GM21390 (cell line): ENCODE data around the gene IGIP.

Experiments used
- ATAC-seq: cut with Tn5 transposase; IDR thresholded peaks from one replicate; pipeline ENCODE4 v1.9.1; 2021; ENCODE audit not compliant: unreplicated experiment

Gene IGIP

DNA sequence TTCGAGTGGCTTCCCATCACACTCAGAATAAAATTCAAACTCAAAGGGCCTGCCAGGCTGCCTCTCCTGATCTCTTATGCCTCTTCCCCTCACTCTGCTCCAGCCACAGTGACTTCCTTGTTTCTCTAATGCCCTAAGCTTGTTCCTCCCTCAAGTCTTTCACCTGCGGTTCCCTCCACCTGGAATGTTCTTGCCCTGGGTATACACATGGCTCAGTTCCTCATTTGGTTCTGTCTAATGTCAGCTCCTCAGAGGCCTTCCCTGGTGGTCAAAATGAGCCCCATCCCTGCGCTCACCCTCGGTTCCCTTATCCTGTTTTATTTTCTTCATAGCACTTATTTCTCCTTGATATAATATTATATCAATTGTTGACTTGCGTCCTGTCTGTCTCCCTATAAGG, 36.5 kb downstream of the IGIP start:
- ATAC-seq = no peak

DNA sequence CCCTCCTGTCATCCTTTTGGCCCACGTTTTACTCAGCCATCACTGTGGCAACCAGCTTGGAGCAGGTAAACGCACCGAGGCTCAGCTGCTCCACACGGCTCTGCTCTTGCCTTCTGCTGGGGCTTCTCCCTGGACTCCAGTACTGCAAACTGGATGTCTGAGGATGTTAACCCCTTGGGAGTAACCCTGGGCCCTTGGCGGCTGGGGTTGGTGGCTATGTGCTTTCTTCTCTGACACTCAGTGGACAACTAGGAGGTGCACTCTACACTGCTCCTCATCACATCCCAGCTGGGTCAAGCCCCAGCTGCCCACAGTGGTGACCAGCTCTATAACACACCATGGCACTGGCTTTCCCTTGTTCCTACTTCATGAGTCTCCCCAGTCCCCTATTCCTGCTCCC, 37.0 kb downstream of the IGIP start:
- ATAC-seq = no peak

DNA sequence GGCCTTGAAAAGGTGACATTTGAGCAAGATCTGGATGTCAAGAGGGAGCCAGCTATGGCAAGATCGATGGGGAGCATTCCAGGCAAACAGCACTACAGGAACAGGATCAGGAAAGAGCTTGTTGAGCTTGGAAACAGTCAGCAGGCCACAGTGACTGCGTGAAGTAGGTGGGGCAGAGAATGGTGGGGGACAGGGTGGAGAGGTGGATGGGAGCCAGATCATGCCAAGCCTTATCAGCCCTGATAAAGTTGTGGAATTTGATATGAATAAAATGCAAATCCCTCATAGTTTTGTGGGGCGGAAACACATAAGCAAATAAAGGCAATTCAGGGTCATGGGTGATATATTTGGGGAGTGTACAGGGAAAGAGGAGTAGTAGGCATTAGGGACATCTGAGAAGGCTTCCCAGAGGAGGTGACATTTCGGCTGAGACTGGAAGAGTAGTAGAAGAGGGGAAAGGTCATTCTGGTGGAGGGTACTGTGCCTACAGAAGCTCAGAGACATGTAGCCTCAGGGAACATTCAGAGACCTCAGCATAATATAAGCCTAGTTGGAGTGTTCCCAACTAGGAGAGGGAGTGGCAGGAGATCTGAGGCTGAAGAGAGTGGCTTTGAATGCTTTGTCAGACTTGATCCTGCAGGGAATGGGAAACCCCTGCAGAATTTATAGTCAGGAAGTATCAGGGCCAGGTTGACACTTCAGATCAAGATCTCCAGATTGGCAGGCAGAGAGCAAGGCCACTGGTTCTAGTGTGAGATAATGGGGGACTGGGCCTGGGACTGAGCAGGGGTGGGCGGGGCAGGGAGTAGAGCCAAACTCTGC, 39.6 kb downstream of the IGIP start:
- ATAC-seq = no peak

DNA sequence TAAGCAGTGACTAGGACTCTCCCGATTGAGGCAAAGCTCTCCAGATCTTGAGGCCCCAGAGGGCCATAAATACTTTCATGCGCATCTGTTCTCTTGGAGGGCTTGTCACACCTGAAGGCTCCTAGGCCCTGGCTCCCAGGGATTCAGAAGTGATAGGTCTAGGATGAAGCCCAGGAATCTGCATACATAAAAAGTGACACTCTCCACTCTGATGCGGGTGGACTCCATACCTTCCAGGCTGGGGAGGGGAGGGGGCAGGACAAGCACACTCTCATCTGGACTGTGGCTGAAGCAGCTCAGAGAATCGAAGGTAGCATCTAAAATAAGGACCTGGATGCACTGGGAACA, 40.2 kb downstream of the IGIP start:
- ATAC-seq = no peak

DNA sequence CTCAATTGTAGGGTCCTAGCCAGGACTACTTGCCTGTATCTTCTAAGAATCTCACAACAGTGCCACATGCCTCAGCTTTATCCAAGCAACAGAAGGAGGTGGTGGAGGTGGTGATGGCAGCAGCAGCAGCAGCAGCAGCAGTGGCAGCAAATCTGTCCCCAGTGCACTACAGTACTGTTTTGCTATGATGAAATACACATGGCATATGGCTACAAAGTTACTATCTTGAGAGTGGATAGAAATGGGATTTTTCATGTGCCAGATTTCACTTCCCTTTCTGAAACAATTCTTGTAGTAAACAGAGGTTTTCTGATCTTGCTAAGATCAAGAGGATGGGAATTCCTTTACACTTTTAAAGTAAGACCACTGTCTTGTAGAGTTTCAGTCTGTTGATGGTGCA, 41.2 kb downstream of the IGIP start:
- ATAC-seq = no peak

DNA sequence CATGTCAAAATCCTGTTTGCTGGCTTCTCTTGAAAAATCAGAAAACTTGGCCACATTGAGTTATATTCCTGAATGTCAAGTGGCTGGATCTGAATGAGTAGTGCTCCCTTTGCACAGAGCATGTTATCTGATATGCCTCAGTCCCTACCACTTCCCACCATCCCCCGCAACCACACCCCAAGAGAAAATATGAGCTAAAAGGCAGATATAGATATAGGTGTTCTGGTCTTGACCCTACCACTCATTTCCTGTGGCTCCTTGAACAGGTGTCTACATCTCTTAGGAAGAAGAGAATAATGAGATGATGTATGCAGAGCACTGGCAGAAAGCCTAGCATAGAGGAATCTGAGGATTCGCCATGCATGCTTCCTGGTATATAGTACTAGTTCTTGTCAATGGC, 42.6 kb downstream of the IGIP start:
- ATAC-seq = no peak

DNA sequence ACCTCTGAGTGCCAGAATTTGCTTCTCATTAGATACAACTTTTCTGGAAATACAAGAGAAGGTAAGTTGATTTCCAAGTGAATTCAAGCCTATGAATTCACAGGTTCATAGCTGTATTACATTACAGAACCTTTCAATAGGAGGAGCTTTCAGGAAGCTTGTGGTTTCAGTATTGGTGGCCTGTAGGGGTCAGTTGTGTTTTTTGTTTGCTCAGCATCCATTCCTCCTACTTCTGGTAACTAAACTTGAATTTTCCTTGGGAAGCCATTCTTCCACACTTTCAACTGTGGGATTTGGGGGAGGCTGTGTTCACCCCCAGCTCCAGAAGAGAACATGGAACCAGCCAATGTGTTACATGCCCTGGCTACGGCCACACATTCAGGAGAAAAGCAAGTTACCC, 43.7 kb downstream of the IGIP start:
- no peak for ATAC-seq

DNA sequence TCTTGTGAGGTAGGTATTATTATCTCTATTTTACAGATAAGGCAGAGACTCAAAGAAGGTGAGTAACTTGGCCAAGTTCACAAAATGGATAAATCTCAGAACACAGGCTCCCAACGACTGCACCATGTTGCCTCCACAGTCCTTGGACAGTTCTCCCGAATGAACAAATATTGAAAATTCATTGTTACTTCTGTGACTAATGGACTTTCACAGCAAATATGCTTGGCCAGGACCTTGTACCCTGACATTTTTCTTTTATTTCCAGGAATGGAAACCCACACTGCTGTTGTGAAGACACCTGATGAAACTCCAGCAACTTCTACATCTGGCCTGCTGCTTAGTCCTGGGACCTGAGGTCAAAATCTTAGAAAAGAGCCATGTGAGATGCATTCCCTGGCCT, 46.7 kb downstream of the IGIP start:
- no peak for ATAC-seq

DNA sequence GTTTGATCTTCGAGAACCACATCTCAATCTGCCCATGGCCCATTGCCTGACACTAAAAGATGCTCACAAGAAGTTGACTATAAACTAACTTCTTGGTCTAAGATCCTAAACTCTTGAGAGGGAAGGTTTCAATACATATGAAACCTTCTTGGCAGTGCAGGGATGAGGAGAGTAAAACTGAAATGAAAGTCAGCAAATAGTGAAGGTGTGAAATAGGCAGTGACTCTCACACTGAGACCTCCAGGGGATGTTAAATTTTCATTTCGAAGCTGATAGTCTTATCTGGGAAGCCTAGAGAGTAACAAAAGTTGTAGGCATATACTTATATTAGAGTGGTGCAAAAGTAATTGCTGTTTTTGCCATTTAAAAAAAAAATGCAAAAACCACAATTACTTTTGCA, 48.3 kb downstream of the IGIP start:
- ATAC-seq = no peak

DNA sequence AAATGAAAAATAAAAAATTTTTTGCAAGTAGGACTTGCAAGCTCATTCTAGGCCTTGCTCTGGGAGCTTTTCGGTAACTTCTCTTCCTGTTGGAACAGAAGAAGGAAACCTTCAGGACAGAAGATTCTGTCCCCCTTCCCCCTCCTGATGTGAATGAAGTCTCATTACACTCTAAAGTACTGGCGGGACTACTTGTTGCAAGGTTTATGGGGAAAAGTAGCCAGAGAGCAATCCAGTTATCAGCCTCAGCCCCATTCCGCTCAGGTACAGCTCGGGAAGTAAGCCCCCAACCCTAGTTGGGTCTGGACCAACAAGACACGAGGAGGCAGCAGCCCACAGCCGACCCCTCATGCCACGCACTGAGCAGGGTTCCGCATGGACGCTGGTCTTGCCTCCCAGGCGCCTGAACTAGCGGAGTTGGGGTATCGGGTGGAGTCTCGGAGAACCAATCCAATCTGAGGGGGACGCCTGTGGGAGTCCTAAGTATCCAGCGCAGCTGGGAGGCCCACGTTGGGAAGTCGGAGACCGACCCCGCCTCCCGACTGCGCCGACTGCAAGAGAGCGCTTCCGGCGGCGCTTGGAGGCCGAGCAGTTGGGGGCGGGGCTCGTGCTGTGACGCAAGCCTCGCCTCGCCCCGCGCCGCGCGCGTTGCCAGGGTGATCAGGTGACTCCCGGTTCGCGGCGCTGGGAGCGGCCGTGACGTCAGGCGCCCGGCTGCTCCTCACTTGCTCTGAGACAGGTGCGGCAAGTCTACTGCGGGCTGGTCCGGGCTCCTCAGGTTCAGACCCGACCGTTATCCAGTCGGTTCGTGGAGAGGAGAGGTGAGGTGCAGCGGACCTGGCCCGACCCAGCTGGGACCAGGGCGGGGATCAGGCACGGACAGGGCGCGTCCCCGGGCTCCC, 49.0 kb downstream of the IGIP start, which contains the start of gene CYSTM1:
Gene CYSTM1 (plus strand): TSS at position 724 of the 902 bp plus-strand sequence. CDS start 19,278 bp downstream, outside the sequence.
- ATAC-seq = peak; percentile 87

DNA sequence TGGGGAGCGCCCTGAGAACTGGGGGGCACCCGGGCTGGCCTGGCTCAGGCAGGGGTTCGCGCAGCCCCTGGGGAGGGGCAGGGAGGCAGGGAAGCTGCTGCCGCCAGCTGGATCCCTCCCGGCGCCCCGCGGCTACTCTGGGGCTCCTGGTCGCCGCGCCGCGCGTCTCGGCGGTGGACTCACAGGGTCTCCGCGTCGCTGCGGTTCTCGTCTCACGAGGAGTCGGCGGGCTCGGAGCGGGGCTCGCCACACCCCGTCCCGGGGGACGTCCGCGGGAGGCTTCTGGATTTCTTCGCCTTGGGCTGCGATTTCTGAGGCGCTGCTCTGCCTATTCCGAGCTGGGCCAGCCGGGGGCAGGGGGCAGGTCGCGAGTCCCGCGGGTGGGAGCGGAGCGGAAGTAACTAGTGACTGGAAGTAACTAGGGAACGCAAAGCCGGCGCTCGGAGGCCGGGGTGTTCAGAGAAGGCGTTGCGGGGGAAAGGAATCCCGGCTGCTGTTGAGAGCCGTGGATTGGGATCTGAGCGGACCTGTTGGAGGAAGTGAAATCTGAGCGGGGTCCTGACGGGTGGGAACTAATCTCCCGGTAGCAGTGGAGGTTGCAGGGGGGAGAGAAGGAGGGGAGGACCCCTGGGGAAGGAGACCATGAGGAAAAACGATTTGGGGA, 49.8 kb downstream of the IGIP start:
- peak; percentile 47 for ATAC-seq

DNA sequence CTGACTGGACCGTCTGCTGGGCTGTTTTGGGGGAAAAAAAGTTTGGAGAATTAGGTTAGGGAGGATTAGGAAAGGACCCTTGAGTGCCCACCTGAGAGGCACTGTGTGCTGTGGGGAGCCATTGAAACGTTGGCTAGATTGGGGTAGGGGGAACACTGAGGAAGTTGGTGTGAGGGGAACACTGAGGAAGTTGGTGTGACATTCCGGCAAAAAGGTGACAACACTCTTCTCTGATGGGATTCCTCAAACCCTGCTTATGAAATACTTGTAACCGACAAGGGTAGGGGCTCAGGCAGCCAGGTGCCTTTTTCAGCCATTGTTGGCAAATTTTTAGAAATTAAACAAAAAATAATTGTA, 50.3 kb downstream of the IGIP start:
- no peak for ATAC-seq

DNA sequence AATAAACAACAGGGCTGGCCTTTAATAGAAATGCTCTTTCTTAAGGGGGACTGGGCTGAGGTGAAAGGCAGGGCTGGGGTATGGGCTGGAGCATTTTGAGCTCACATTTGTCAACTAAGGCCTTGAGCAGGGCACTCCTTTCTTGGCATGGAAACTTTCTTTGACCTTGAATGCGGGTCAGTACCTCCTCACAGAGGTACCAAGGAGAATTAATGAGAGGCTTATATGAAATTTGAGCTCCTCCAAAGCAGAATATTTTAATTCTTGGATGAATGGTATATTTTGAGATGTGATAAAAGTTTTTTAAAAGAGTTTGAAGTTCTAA, 52.3 kb downstream of the IGIP start:
- no peak for ATAC-seq

DNA sequence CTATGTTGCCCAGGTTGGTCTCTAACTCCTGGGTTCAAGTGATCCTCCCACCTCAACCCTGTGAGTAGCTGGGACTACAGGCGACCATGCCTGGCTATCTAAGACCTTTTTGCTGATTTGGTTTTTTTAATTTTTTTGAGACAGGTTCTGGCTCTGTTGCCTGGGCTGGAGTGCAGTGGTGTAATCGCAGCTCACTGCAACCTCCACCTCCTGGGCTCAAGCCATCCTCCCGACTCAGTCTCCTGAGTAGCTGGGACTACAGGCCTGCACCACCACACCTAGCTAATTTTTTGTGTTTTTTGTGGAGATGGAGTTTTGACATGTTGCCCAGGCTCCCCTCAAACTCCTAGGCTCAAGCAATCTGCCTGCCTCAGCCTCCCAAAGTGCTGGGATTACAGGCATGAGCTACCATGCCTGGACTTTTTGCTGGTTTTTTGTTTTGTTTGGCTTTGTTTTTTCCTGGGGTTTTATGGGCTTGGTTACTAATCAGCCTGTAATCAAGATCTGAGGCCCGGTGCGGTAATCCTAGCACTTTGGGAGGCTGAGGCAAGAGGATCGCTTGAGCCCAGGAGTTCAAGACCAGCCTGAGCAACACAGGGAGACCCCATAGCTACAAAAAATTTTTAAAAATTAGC, 52.9 kb downstream of the IGIP start:
- no peak for ATAC-seq
